Measurements from ENCODE around the gene RADIL.

The RADIL gene

GRCh38 chr7:4856336-4857057 lies 27.0 kb downstream of the RADIL start:
- in situ Hi-C loops (cut with MboI; ENCODE audit: low sequenced_read_pairs) = no loop called here

- in situ Hi-C loops (cut with MboI; ENCODE audit: low sequenced_read_pairs) = no loop called here
Observed at GRCh38 chr7:4854916-4855315, 28.6 kb downstream of the RADIL start.

GRCh38 chr7:4851459-4852422 lies 31.8 kb downstream of the RADIL start:
- in situ Hi-C loops (cut with MboI; ENCODE audit: low sequenced_read_pairs) = no loop called here

GRCh38 chr7:4850262-4850795 lies 33.2 kb downstream of the RADIL start:
- in situ Hi-C loops (cut with MboI; ENCODE audit: low sequenced_read_pairs) = no loop called here

GRCh38 chr7:4849390-4849789 lies 34.1 kb downstream of the RADIL start:
- in situ Hi-C loops (cut with MboI; ENCODE audit: low sequenced_read_pairs) = loop anchor here (25.0 kb wide), 1 partner anchor 238 kb away; no protein-coding TSS in a partner anchor

- in situ Hi-C loops (cut with MboI; ENCODE audit: low sequenced_read_pairs) = loop anchor here (25.0 kb wide), 1 partner anchor 242 kb away; no protein-coding TSS in a partner anchor
Observed at GRCh38 chr7:4845740-4846142, 37.8 kb downstream of the RADIL start.

GRCh38 chr7:4842319-4843064 lies 41.0 kb downstream of the RADIL start:
- in situ Hi-C loops (cut with MboI; ENCODE audit: low sequenced_read_pairs) = loop anchor here (25.0 kb wide), 1 partner anchor 245 kb away; no protein-coding TSS in a partner anchor

- in situ Hi-C loops (cut with MboI; ENCODE audit: low sequenced_read_pairs) = loop anchor here (25.0 kb wide), 1 partner anchor 245 kb away; no protein-coding TSS in a partner anchor
Observed at GRCh38 chr7:4841836-4842235, 41.7 kb downstream of the RADIL start.

GRCh38 chr7:4841007-4841784 lies 42.3 kb downstream of the RADIL start:
- in situ Hi-C loops (cut with MboI; ENCODE audit: low sequenced_read_pairs) = loop anchor here (25.0 kb wide), 1 partner anchor 246 kb away; no protein-coding TSS in a partner anchor

GRCh38 chr7:4840079-4840501 lies 43.4 kb downstream of the RADIL start:
- in situ Hi-C loops (cut with MboI; ENCODE audit: low sequenced_read_pairs) = loop anchor here (25.0 kb wide), 1 partner anchor 247 kb away; no protein-coding TSS in a partner anchor

GRCh38 chr7:4838626-4839334 lies 44.7 kb downstream of the RADIL start:
- in situ Hi-C loops (cut with MboI; ENCODE audit: low sequenced_read_pairs) = loop anchor here (25.0 kb wide), 1 partner anchor 249 kb away; no protein-coding TSS in a partner anchor

- in situ Hi-C loops (cut with MboI; ENCODE audit: low sequenced_read_pairs) = loop anchor here (25.0 kb wide), 1 partner anchor 249 kb away; no protein-coding TSS in a partner anchor
Observed at GRCh38 chr7:4837803-4838625, 45.5 kb downstream of the RADIL start.

- in situ Hi-C loops (cut with MboI; ENCODE audit: low sequenced_read_pairs) = loop anchor here (25.0 kb wide), 1 partner anchor 250 kb away; no protein-coding TSS in a partner anchor
Observed at GRCh38 chr7:4837041-4837802, 46.3 kb downstream of the RADIL start.

- in situ Hi-C loops (cut with MboI; ENCODE audit: low sequenced_read_pairs) = loop anchor here (25.0 kb wide), 1 partner anchor 251 kb away; no protein-coding TSS in a partner anchor
Observed at GRCh38 chr7:4836206-4836661, 47.3 kb downstream of the RADIL start.

GRCh38 chr7:4835398-4836205 lies 47.9 kb downstream of the RADIL start:
- in situ Hi-C loops (cut with MboI; ENCODE audit: low sequenced_read_pairs) = loop anchor here (25.0 kb wide), 1 partner anchor 252 kb away; no protein-coding TSS in a partner anchor

Measured in HL-60/S4 (cell line).